Measurements from ENCODE around the gene EMILIN3. TPM values are rescaled to one million over a fixed set of nuclear protein-coding genes. Genes with fewer than 3 reads are reported as not detected.

Gene EMILIN3
- total and polyA plus RNA-seq, 2 of the 8 experiments (the other 6 are each of a cell fraction or from before 2014, with no cell fraction given), result 3.8 to 5.2 TPM

GRCh38 chr20:41365777-41366545 lies 657 bp downstream of the EMILIN3 start (continued):
- TF ChIP-seq SAP30 (IDR thresholded peaks at IDR 0.05; ENCODE audit: insufficient read depth, insufficient replicate concordance, low read length) (no peak), CTBP2 (IDR thresholded peaks at IDR 0.05; ENCODE audit: borderline replicate concordance, insufficient read depth, insufficient read length, low read length) (no peak), ZNF274 (IDR thresholded peaks at IDR 0.05; ENCODE audit: borderline replicate concordance, extremely low read depth, low read length) (no peak), CBX5 (IDR thresholded peaks at IDR 0.05; ENCODE audit: low read depth, low read length) (no peak), CHD2 (IDR thresholded peaks at IDR 0.05; ENCODE audit: low read length) (no peak), HDAC2 (IDR thresholded peaks at IDR 0.05; ENCODE audit: borderline replicate concordance in 1 of 2, low read depth in 2 of 2, low read length in 2 of 2) (no peak)
- TF ChIP-seq, protein P1, sequence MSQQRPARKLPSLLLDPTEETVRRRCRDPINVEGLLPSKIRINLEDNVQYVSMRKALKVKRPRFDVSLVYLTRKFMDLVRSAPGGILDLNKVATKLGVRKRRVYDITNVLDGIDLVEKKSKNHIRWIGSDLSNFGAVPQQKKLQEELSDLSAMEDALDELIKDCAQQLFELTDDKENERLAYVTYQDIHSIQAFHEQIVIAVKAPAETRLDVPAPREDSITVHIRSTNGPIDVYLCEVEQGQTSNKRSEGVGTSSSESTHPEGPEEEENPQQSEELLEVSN (IDR thresholded peaks at IDR 0.05), result peak; percentile 76

Data from H1 (cell line).